Bronchial epithelial cell (primary cell): ENCODE results near the gene CEP112. TPM values are rescaled to one million over a fixed set of nuclear protein-coding genes. Genes with fewer than 3 reads are reported as not detected.

Source experiments
- DNase-seq: peaks from one replicate; pipeline ENCODE4 v3.0.0-alpha.2; 2010; ENCODE audit warnings: low read depth
- FAIRE-seq: peaks from 2 replicates; lab custom pipeline; 2011; peaks lifted over from hg19 to GRCh38; lab: Jason Lieb, UNC
- H3K27me3 ChIP-seq: 2 replicates; pipeline ENCODE4 v1.5.1; 2011; ENCODE audit warnings: low read length; ENCODE audit not compliant: control insufficient read depth, insufficient read depth
- H3K36me3 ChIP-seq: 2 replicates; pipeline ENCODE4 v1.5.1; 2011; ENCODE audit warnings: low read length; ENCODE audit not compliant: control insufficient read depth, insufficient read depth
- H3K4me3 ChIP-seq: 2 replicates; pipeline ENCODE4 v1.5.1; 2011; ENCODE audit warnings: mild to moderate bottlenecking, low read depth, low read length, control low read depth
- CTCF ChIP-seq: IDR thresholded peaks from 2 replicates; pipeline ENCODE4 v1.5.1; 2011; ENCODE audit warnings: mild to moderate bottlenecking, moderate library complexity, low read length, control low read depth, inconsistent platforms; ENCODE audit not compliant: insufficient read depth, severe bottlenecking
- total RNA-seq: library from RNA; depleted of rRNA; stranded (reverse); fragments of >200 nt; gene quantifications from 2 replicates; pipeline ENCODE4 v1.2.1, GENCODE V29; 2014

The CEP112 gene
- total RNA-seq, 1 donor from 2014 or later, result 2.4 TPM

GRCh38 chr17:66021757-66022156, 170.2 kb downstream of the CEP112 start:
- H3K4me3 ChIP-seq, result no peak overlapping the region
- FAIRE-seq (no peak), DNase-seq (no peak)
- no peak for TF ChIP-seq CTCF
- H3K36me3 ChIP-seq, result no peaks in the 10 kb centered on the region
- no peaks in the 10 kb centered on the region for H3K27me3 ChIP-seq

GRCh38 chr17:66018786-66019185, 173.1 kb downstream of the CEP112 start:
- H3K27me3 ChIP-seq, result no peaks in the 10 kb centered on the region
- FAIRE-seq (no peak), DNase-seq (no peak)
- no peak overlapping the region for H3K4me3 ChIP-seq
- TF ChIP-seq CTCF, result no peak
- H3K36me3 ChIP-seq, result no peaks in the 10 kb centered on the region

- no peaks in the 10 kb centered on the region for H3K36me3 ChIP-seq
- H3K27me3 ChIP-seq, result no peaks in the 10 kb centered on the region
- H3K4me3 ChIP-seq, result no peak overlapping the region
- FAIRE-seq (no peak), DNase-seq (no peak)
- TF ChIP-seq CTCF, result no peak
Measured at GRCh38 chr17:66016231-66016630, 175.7 kb downstream of the CEP112 start.

GRCh38 chr17:66008680-66009079, 183.3 kb downstream of the CEP112 start:
- no peak for FAIRE-seq
- DNase-seq, result no peak
- Histone ChIP-seq H3K36me3 (no peaks in the 10 kb centered on the region), H3K27me3 (no peaks in the 10 kb centered on the region), H3K4me3 (no peak overlapping the region)
- no peak for TF ChIP-seq CTCF

GRCh38 chr17:66006654-66007053, 185.3 kb downstream of the CEP112 start:
- FAIRE-seq (no peak), DNase-seq (no peak)
- Histone ChIP-seq H3K36me3 (no peaks in the 10 kb centered on the region), H3K27me3 (no peaks in the 10 kb centered on the region), H3K4me3 (no peak overlapping the region)
- no peak for TF ChIP-seq CTCF

- no peak for FAIRE-seq
- Histone ChIP-seq H3K4me3 (no peak overlapping the region), H3K36me3 (no peaks in the 10 kb centered on the region), H3K27me3 (no peaks in the 10 kb centered on the region)
- DNase-seq, result no peak
- TF ChIP-seq CTCF, result no peak
Measured at GRCh38 chr17:66002812-66003211, 189.1 kb downstream of the CEP112 start.
